ENCODE data around the gene MACROD2.

The MACROD2 gene

DNA sequence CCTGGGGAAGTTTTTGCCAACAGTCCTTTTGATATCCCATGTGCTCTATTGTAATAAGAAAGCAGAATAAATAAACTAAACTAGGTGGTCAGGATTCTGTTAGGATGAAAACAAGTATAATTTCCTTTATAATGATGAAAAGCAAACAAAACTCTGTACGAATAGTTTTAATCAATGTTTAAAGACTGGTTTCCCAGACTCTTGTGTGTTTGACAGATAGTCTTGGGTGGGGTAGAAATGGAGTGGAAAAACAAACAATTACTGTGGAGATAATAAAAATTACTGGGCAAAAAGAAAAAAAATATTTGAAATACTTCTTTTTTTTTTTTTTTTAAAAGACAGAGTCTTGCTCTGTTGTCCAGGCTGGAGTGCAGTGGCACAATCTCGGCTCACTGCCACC, 494.2 kb downstream of the MACROD2 start:
- Histone ChIP-seq H3K27me3 (ENCODE audit: control insufficient read depth, insufficient read depth, low read length) (no peaks in the 10 kb centered on the region), H3K36me3 (ENCODE audit: control insufficient read depth, insufficient read depth, low read length) (no peaks in the 10 kb centered on the region), H3K9me3 (ENCODE audit: control insufficient read depth, insufficient read depth, low read length) (no peaks in the 10 kb centered on the region), H3K4me1 (ENCODE audit: control insufficient read depth, insufficient read depth, low read length) (no peaks in the 10 kb centered on the region), H3K9ac (ENCODE audit: low read depth, low read length) (no peak overlapping the region), H3K4me3 (ENCODE audit: low read depth, low read length) (no peak overlapping the region)

DNA sequence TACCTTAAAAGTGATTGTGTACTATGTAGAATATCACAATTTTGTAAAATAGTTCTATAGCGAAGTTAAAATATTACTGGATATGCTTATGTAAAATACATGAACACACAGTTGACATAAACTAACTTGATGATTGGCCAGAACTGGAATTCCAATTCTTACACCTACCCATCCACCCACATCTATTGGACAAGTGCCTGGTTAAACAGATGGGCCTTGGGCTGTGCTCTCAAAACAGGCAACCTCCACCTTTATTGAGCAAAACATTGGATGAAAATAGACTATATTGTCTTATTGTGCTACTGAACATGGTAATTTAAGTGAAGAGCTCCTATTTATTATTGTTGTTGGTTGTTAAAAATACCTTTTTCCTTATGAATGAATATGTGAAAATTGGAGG, 496.1 kb downstream of the MACROD2 start:
- H3K9ac ChIP-seq (ENCODE audit: low read depth, low read length): no peak overlapping the region
- H3K27me3 ChIP-seq (ENCODE audit: control insufficient read depth, insufficient read depth, low read length): no peaks in the 10 kb centered on the region
- H3K4me3 ChIP-seq (ENCODE audit: low read depth, low read length): no peak overlapping the region
- H3K9me3 ChIP-seq (ENCODE audit: control insufficient read depth, insufficient read depth, low read length): no peaks in the 10 kb centered on the region
- H3K4me1 ChIP-seq (ENCODE audit: control insufficient read depth, insufficient read depth, low read length): no peaks in the 10 kb centered on the region
- no peaks in the 10 kb centered on the region for H3K36me3 ChIP-seq (ENCODE audit: control insufficient read depth, insufficient read depth, low read length)

DNA sequence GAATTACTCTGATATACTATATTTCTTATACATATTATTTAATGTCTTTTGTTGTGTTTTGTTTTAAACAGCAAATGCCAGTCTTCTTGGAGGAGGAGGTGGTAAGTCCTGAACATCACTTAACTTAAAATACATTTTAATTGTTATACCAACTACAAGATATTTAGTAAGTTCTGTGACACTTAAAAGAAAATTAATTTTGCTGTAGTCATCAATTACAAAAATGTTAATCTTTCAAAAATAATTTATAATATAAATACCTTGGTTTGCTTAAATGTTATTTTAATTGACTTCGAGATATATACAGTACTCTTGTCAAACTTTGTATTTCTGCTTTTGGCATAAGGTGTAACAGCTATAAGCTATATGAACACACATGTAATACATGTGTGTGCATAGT, 498.1 kb downstream of the MACROD2 start:
- H3K9ac ChIP-seq (ENCODE audit: low read depth, low read length): no peak overlapping the region
- no peaks in the 10 kb centered on the region for H3K27me3 ChIP-seq (ENCODE audit: control insufficient read depth, insufficient read depth, low read length)
- no peaks in the 10 kb centered on the region for H3K4me1 ChIP-seq (ENCODE audit: control insufficient read depth, insufficient read depth, low read length)
- no peaks in the 10 kb centered on the region for H3K36me3 ChIP-seq (ENCODE audit: control insufficient read depth, insufficient read depth, low read length)
- H3K9me3 ChIP-seq (ENCODE audit: control insufficient read depth, insufficient read depth, low read length): no peaks in the 10 kb centered on the region
- no peak overlapping the region for H3K4me3 ChIP-seq (ENCODE audit: low read depth, low read length)

DNA sequence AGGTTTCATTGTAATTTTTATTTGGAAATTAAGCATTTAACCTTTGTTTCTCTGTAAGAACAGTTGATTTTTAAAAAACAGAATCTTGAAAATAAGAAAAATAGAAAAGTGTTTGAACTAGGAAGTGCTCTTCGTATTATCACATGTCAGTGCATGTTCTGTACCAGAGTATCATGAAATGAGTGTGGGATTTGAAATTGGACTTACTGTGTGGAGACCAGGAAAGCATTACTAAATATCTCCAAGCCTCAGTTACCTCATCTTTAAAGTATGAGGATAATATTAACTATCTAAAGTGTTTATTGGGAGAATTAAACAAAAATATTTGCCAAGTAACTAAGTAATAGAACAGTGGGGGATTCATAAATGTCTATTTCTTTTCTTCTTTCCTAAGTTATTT, 499.0 kb downstream of the MACROD2 start:
- Histone ChIP-seq H3K9me3 (ENCODE audit: control insufficient read depth, insufficient read depth, low read length) (no peaks in the 10 kb centered on the region), H3K4me1 (ENCODE audit: control insufficient read depth, insufficient read depth, low read length) (no peaks in the 10 kb centered on the region), H3K36me3 (ENCODE audit: control insufficient read depth, insufficient read depth, low read length) (no peaks in the 10 kb centered on the region), H3K9ac (ENCODE audit: low read depth, low read length) (no peak overlapping the region), H3K4me3 (ENCODE audit: low read depth, low read length) (no peak overlapping the region), H3K27me3 (ENCODE audit: control insufficient read depth, insufficient read depth, low read length) (no peaks in the 10 kb centered on the region)

DNA sequence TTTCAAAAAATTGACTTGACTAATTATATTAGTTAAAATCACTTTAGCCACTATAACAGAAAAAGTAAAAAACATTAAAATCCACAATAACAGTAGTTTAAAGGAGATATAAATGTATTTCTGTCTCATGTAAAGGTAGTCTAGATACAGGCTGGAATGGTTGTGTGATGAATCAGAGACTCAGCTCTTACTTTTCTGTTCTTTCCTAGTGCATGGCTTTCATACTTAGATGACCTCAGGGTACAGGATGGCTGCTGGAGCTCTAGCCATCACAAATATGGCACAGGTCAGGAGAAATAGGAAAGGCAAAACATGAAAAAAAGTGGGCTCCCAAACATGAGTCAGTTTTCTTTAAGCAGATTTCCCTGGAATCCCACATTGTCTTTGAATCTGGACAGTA, 499.8 kb downstream of the MACROD2 start:
- no peaks in the 10 kb centered on the region for H3K4me1 ChIP-seq (ENCODE audit: control insufficient read depth, insufficient read depth, low read length)
- no peaks in the 10 kb centered on the region for H3K27me3 ChIP-seq (ENCODE audit: control insufficient read depth, insufficient read depth, low read length)
- no peaks in the 10 kb centered on the region for H3K9me3 ChIP-seq (ENCODE audit: control insufficient read depth, insufficient read depth, low read length)
- no peaks in the 10 kb centered on the region for H3K36me3 ChIP-seq (ENCODE audit: control insufficient read depth, insufficient read depth, low read length)
- H3K4me3 ChIP-seq (ENCODE audit: low read depth, low read length): no peak overlapping the region
- no peak overlapping the region for H3K9ac ChIP-seq (ENCODE audit: low read depth, low read length)

DNA sequence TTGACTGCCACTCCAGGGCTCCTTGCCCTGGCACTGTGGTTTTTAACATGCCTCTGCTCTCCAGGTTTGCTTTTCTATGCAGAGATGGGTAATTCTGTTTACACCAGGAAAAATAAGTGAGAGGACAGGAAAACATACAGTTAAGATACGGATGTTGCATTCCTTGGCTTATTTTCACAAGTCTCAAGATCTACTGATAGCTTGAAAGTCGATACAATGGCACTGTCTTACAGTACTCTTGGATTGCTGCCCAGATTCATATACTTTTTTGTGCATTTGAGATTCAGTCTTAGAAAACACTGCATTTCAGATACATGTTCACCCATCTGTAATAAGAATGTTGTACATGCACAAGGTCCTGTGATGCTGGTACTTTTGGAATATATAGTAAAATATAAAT, 501.7 kb downstream of the MACROD2 start:
- H3K9me3 ChIP-seq (ENCODE audit: control insufficient read depth, insufficient read depth, low read length): no peaks in the 10 kb centered on the region
- no peak overlapping the region for H3K9ac ChIP-seq (ENCODE audit: low read depth, low read length)
- H3K4me1 ChIP-seq (ENCODE audit: control insufficient read depth, insufficient read depth, low read length): no peaks in the 10 kb centered on the region
- H3K36me3 ChIP-seq (ENCODE audit: control insufficient read depth, insufficient read depth, low read length): no peaks in the 10 kb centered on the region
- no peak overlapping the region for H3K4me3 ChIP-seq (ENCODE audit: low read depth, low read length)
- H3K27me3 ChIP-seq (ENCODE audit: control insufficient read depth, insufficient read depth, low read length): no peaks in the 10 kb centered on the region

DNA sequence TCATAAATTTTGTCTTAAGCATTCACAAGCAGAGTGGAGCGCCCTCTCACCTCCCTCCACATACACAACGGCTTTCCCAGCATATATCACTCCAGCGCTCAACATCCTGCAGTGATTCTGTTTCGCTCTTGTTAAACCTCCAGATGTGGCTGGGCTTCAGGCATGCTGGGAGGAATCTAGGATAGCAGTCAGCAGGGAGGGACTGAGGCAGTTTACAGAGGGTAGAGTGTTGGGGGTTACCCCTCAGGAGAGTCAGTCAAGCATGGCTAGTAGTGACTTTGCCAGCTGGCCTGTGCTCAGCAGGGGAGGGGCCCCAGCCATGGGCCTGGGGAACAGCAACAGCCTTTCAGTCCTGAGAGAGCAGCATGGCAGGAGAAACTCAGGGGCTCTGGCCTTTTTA, 503.5 kb downstream of the MACROD2 start:
- Histone ChIP-seq H3K9ac (ENCODE audit: low read depth, low read length) (no peak overlapping the region), H3K27me3 (ENCODE audit: control insufficient read depth, insufficient read depth, low read length) (no peaks in the 10 kb centered on the region), H3K36me3 (ENCODE audit: control insufficient read depth, insufficient read depth, low read length) (no peaks in the 10 kb centered on the region), H3K4me3 (ENCODE audit: low read depth, low read length) (no peak overlapping the region), H3K9me3 (ENCODE audit: control insufficient read depth, insufficient read depth, low read length) (no peaks in the 10 kb centered on the region), H3K4me1 (ENCODE audit: control insufficient read depth, insufficient read depth, low read length) (no peaks in the 10 kb centered on the region)

DNA sequence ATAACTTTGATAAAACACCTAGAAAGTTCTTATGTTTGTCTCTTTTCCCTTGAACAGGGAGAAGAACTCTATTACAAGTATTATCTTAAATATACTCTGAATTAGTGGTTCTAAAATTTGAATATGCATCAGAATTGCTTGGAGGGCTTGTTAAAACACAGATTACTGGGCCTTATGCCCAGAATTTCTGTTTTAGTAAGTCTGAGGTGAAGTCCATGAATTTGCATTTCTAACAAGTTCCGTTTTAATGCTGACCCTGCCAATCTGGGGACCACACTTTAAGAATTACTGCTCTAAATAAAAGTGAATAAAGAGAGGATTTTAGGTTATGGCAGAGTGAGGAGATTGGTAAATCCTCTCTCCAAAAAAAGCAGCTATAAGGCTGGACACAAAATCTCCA, 510.2 kb downstream of the MACROD2 start:
- Histone ChIP-seq H3K36me3 (ENCODE audit: control insufficient read depth, insufficient read depth, low read length) (no peaks in the 10 kb centered on the region), H3K4me1 (ENCODE audit: control insufficient read depth, insufficient read depth, low read length) (no peaks in the 10 kb centered on the region), H3K27me3 (ENCODE audit: control insufficient read depth, insufficient read depth, low read length) (no peaks in the 10 kb centered on the region), H3K4me3 (ENCODE audit: low read depth, low read length) (no peak overlapping the region), H3K9ac (ENCODE audit: low read depth, low read length) (no peak overlapping the region), H3K9me3 (ENCODE audit: control insufficient read depth, insufficient read depth, low read length) (no peaks in the 10 kb centered on the region)

DNA sequence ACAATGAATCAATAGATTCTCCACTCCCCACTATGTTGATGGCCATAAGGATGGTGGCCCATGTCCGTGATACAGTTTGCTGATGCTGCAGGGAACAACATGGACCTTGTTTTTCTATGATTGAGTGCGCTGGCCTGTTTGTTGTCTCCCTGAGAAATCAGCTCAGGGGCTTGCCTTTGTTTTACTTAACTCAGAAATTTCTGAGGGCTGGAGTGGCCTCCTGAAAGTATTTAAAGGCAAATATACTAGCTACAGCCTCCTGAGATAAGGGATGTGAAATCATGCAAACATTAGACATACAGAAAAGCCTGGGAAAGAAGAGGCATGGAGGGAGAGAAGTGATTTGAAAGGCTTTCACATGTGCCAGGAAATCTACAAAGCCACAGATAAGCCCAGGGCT, 512.4 kb downstream of the MACROD2 start:
- H3K9ac ChIP-seq (ENCODE audit: low read depth, low read length): no peak overlapping the region
- H3K9me3 ChIP-seq (ENCODE audit: control insufficient read depth, insufficient read depth, low read length): no peaks in the 10 kb centered on the region
- no peaks in the 10 kb centered on the region for H3K27me3 ChIP-seq (ENCODE audit: control insufficient read depth, insufficient read depth, low read length)
- no peaks in the 10 kb centered on the region for H3K36me3 ChIP-seq (ENCODE audit: control insufficient read depth, insufficient read depth, low read length)
- no peaks in the 10 kb centered on the region for H3K4me1 ChIP-seq (ENCODE audit: control insufficient read depth, insufficient read depth, low read length)
- no peak overlapping the region for H3K4me3 ChIP-seq (ENCODE audit: low read depth, low read length)

DNA sequence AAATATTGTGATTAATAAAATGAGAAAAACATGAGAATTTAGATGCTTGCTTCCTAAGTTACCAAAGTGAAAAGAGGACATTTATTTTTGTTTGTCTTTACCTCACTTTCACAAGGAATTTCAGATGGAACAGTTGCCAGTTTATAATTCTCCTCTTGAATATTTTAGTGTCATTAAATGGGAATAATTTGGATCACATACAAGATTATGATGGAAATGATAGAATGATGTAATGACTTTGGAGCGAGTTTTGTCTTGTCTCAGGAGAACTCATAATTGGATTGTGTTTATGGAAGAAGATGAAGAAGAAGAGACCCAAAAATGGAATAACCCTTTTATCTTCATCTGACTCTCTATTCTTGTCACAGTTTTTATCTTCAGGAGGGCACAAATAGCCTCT, 515.0 kb downstream of the MACROD2 start:
- no peak overlapping the region for H3K4me3 ChIP-seq (ENCODE audit: low read depth, low read length)
- H3K27me3 ChIP-seq (ENCODE audit: control insufficient read depth, insufficient read depth, low read length): no peaks in the 10 kb centered on the region
- H3K9me3 ChIP-seq (ENCODE audit: control insufficient read depth, insufficient read depth, low read length): no peaks in the 10 kb centered on the region
- H3K9ac ChIP-seq (ENCODE audit: low read depth, low read length): no peak overlapping the region
- no peaks in the 10 kb centered on the region for H3K36me3 ChIP-seq (ENCODE audit: control insufficient read depth, insufficient read depth, low read length)
- no peaks in the 10 kb centered on the region for H3K4me1 ChIP-seq (ENCODE audit: control insufficient read depth, insufficient read depth, low read length)

DNA sequence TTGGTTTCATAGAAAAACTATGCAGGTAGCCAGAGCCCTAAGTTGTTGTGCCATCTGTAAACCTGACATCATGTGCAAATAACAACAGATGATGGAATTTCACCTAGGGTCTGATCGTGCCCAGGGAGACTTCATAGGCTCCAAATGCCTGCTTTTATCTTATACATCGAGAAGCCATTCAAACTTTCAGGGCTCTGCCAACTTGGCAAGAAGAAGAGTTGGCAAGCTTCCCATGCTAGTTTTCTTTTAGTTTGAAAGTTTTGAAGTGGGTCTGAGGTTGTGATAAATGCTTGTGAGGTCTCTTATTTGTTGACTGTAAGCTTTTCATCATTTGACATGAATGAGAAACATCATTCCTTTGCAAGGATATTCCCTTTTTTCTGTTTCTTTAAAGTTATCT, 517.5 kb downstream of the MACROD2 start:
- Histone ChIP-seq H3K36me3 (ENCODE audit: control insufficient read depth, insufficient read depth, low read length) (no peaks in the 10 kb centered on the region), H3K27me3 (ENCODE audit: control insufficient read depth, insufficient read depth, low read length) (no peaks in the 10 kb centered on the region), H3K9ac (ENCODE audit: low read depth, low read length) (no peak overlapping the region), H3K4me3 (ENCODE audit: low read depth, low read length) (no peak overlapping the region), H3K9me3 (ENCODE audit: control insufficient read depth, insufficient read depth, low read length) (no peaks in the 10 kb centered on the region), H3K4me1 (ENCODE audit: control insufficient read depth, insufficient read depth, low read length) (no peaks in the 10 kb centered on the region)

DNA sequence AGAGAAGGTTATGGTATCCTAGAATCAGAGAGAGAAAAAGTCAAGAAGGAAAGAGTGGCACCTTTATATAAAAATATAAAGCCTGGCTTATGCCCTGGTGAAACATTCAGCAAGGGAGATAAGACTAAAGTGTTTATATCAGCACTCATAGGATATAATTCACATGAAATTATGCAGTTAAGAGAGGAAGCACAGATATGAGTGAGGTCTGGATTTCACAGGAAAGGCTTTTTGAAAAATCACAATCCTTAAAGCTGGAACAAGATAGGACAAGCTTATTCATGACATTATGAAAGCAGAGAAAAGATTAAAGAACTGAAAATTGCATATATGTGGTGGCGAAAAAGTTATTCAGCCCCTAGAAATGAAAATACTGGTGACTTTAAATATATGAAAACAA, 523.3 kb downstream of the MACROD2 start:
- H3K36me3 ChIP-seq (ENCODE audit: control insufficient read depth, insufficient read depth, low read length): no peaks in the 10 kb centered on the region
- H3K9ac ChIP-seq (ENCODE audit: low read depth, low read length): no peak overlapping the region
- H3K9me3 ChIP-seq (ENCODE audit: control insufficient read depth, insufficient read depth, low read length): no peaks in the 10 kb centered on the region
- no peaks in the 10 kb centered on the region for H3K4me1 ChIP-seq (ENCODE audit: control insufficient read depth, insufficient read depth, low read length)
- no peak overlapping the region for H3K4me3 ChIP-seq (ENCODE audit: low read depth, low read length)
- no peaks in the 10 kb centered on the region for H3K27me3 ChIP-seq (ENCODE audit: control insufficient read depth, insufficient read depth, low read length)

DNA sequence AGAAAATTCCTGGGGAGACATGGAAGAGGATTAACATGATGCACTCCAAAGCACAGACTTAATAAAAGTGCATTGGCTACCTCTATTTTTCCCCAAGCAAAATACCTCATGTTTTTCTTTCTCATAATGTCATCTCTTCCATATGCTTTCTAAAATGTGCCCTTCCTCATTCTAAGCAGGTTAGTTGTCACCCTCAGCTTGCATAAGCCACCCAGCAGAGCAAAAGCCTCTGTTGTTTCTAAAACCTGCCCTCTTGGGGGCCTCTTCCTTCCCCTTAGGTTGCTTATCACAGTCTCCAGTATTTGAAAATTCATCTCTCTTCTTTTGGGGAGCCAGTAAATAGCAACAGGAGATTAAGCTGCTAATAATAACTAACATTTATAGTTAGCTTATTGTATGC, 525.7 kb downstream of the MACROD2 start:
- H3K4me1 ChIP-seq (ENCODE audit: control insufficient read depth, insufficient read depth, low read length): no peaks in the 10 kb centered on the region
- H3K9ac ChIP-seq (ENCODE audit: low read depth, low read length): no peak overlapping the region
- H3K36me3 ChIP-seq (ENCODE audit: control insufficient read depth, insufficient read depth, low read length): no peaks in the 10 kb centered on the region
- no peaks in the 10 kb centered on the region for H3K27me3 ChIP-seq (ENCODE audit: control insufficient read depth, insufficient read depth, low read length)
- H3K9me3 ChIP-seq (ENCODE audit: control insufficient read depth, insufficient read depth, low read length): no peaks in the 10 kb centered on the region
- no peak overlapping the region for H3K4me3 ChIP-seq (ENCODE audit: low read depth, low read length)

Data from iPS-15b (cell line).